Midbrain (tissue), 1 donor: Measurements from ENCODE around the gene STARD8.
"Not testable (repeated sequence)": the region's sequence is repeated elsewhere in the genome, so short reads cannot be mapped to it uniquely, and the experiment has no call there.

Experiments
- DNase-seq: peaks from one replicate; lab custom pipeline; 2025; lab: John Stamatoyannopoulos, UW

Gene STARD8

DNA sequence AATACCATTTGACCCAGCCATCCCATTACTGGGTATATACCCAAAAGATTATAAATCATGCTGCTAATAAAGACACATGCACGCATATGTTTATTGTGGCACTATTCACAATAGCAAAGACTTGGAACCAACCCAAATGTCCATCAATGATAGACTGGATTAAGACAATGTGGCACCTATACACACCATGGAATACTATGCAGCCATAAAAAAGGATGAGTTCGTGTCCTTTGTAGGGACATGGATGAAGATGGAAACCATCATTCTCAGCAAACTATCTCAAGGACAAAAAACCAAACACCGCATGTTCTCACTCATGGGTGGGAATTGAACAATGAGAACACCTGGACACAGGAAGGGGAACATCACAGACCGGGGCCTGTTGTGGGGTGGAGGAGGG lies 9.0 kb downstream of the STARD8 start:
- not testable (repeated sequence) for DNase-seq

DNA sequence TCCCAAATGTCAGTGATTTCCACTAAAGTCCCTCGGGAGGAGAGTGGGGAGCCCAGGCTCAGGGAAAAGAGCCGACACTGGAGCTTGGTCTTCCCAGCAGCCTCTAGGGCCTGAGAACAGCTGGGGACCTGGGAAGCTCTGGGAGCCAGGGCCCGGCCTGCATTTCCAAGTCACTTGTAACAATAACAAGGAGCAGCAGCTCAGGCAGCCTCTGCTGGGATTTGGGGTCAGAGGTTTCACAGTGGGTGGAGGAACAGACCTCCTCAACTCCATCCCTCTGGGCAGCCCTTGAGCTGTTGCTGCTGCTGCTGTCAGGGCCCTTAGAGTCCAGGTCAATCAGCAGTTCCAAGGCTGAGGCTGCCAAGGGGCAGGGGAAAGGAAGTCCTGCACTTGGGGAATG lies 11.1 kb downstream of the STARD8 start:
- no peak for DNase-seq

DNA sequence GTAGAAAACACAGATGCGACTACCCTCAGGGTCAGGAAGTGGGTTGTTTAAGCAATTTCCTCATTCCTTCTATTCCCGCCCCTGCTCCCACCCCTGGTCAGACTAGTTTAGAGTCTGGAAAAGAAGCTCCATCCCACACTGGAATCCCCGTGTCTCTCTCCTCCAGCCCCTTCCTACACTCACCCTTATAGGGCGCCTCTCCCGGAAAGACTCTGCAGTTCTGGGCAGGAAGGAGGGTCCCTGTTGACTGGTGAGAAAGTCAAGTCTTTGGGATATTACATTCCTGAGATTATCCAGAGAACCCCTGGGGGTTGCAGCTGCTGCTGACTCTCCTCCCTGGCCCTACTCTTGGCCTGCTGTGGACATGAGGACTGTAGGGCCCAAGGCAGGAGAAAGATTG lies 11.9 kb downstream of the STARD8 start:
- no peak for DNase-seq

DNA sequence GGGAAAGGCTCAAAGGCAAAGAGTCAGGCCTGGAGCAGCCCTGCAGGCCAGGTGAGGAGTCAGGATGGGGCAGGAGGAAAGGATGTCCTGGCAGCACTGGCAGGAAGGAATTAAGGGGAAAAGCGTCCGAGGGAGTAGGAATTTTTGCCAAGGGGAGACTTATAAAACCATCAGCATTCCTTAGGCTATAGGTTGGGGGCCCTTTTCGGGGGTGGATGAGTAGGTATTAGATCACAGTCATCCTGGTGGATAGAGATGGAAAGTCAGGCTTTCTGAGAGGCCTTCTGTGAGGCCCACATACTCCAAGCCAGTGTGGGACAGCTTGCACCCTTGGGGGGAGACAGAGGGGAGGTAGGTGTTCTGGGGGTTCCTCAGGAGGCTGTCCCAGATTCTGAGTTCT lies 12.3 kb downstream of the STARD8 start:
- no peak for DNase-seq

DNA sequence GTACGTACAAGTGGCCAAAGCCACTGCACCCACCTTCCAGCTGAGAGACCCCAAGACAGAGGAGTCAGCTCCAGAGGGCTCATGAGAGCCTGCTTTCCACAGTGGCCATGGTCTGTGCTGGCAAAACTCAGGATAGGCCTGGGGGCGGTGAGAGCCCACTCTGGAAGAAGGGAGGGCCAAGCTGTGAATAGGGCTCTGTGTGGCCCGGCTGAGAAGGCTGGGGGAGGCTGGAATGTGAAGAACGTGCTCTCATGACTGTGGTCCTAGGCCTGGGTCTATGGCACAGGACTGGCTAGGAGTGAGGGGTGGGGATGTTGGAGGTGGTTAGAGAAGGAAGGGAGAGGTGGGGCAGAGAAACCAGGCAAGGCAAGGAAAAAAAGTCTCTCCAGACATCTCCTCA lies 13.3 kb downstream of the STARD8 start:
- no peak for DNase-seq

DNA sequence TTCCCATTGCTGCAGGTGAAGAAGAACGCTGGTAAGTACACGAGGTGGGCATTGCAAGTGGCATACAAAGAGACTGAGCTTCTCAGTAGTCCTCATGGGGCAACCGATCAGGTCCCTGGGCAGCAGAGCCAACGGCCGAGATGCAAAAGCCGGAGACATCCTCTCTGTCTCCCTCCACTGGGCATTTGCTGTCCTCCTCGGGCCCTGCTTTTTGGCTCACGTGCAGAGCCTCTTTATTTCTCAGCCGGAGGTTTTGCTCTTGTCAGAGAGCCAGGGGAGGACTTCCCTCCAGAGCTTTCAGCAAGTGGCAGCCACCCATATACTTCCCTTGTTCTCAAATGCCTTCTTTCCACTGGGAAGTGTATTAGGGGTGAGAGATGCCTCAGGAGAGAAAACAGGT lies 18.0 kb downstream of the STARD8 start:
- DNase-seq = no peak

DNA sequence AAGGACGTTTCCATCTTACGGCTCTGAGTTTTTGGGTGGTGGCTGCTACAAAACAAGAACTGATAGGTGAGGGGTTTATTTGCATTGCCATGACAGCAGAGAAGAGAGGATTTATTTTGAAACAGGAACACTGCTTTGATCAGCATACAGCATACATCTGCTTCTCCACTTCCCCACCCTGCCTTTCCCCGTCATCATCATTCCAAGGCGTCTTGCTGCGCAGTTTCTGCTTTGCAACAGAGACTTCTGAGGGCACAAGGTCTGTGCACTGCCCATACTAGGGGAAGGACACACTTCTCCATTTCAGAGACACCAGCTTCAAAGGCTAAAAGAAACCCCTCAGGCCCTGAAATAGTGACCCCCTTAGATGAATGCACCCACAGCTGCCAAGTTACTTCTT lies 19.1 kb downstream of the STARD8 start:
- no peak for DNase-seq

DNA sequence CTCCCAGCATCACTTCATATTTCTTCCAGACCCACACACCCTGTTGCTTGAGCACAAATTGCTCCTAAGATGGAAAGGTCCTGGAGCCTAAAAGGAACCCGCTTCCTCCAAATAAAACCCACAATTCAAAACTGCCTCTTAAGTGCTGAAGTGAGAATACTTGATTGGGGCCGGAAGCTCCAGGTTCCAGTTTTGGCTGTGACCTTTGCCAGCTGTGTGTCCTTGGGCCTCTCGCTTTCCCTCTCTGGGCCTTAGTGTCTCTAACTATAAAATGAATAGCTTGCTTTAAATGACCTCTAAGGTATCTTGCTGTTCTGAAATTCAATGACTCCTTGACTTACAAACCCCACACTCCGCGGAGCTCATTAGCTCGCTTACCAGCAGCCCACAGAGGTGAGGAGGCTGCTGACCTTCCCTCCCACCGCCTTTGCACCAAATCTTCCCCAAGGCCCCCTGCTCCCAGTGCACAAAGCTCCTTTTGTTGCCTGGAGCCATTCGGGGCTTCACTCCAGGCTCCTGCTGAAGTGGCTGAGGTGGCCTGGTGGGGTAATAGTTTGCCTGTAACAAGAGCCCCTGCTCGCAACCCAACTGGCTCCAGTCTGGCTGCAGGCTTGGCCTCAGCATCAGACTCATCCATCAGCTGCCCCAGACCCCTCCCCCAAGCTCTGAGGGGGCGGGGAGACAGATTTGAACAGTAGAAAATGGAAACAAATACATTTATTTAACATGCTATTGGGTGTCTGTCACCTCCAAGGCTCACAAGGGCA lies 21.8 kb downstream of the STARD8 start:
- no peak for DNase-seq

DNA sequence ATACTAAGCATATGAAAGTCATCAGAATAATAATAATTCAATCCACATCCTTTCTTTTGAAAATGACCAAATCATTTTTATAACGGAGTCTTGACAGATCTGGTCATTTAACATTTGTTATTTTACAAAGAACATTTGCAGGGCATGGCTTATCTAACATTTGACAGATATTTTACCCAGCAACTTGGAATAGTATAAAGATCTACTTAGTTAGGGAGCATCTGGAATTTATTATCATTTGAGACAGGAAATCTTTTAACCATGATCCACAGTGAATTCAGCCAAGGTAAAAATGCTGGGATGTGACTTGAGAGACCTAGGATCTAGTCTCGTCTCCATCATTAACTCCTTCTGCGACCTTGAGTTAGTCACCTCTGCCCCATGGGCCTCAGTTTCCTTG lies 22.4 kb downstream of the STARD8 start:
- DNase-seq = no peak

DNA sequence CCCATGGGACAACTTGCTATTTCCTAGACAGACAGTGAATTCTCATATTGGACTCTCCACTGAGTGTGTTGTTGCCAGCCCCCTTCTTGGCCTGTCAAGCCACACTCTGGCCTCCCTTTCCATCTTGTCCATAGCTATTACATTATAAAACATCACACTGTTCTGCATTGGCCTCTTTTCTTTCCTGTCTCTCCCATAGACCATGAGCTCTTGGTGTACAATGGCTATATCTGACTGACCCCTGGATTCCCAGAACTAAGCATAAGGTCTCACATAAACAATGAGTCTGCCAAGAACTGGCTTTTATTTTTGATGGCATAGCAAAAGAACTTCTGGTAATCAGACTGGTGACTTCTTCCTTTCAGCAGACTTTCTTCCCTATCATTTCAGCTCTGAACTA lies 23.8 kb downstream of the STARD8 start:
- no peak for DNase-seq

DNA sequence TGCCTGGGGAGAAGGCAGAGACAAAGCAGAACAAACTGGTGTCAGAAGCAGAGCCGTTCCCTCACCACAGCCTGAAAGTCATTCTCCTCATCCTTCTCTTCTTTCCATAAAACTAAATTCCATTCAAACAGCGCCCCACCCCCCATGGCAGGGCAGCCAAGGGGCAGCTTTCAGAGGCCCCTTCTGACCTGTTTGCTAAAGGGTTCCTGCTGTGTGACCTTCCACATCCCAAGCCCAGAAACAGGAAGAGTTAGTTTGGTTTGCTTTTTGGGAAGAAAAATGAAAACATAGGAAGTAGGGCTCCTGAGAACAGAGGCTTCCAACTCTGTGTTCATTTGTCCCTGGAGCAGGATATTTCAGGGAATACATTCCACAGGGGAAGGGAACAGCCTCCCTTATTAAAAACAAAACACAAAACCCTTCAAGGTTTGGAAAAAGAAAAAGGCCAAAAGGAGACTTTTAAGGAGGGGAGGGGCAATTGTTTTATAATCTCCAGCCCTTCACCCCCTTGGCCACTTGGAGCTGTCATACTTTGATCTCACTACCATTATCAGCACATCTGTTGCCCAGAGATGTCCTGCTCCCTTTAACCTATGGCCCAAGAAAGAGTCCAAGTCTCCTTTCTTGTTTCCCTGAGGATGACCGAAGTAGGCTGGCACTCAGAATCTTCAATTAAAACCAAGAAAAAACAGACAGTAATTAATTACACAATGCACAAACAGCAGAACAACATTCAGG lies 25.3 kb downstream of the STARD8 start:
- DNase-seq = no peak

DNA sequence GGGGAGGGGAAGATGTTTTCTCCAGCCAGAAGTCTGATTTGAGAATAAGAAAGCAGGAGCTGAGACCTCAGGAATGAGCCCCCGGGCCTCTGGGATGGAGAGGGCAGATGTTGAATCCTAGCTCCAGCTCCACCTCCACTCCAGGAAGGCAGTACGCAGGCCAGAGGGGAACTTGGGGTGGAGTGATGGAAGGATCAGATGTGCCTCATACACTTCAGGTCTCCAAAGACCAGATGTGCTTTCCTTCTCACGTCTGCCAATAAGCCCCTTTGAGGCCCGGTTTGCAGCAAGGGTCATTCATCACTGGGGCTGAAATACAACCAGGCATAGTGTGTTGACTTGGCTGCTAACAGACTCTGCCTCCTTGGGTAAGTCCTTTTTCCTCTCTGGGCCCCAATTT lies 28.1 kb downstream of the STARD8 start:
- no peak for DNase-seq

DNA sequence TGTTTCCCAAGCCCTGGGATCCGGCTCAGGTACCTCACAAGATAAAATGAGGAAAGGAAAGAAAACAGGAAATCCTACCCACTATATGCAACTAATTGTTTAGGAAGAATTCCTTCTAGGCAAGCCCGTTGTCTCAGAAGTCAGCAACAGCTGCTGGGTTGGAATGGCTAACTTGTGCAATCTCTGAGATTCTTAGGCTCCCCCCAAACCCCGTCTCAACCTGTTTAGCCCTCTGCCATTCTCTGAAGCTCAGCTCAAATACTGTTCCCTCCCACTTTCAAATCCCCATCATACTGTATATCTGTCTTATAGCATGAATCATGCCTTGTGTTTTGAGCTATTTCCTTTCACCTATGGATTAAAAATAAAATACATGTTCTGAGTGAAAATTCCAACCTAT lies 28.9 kb downstream of the STARD8 start:
- DNase-seq = no peak

DNA sequence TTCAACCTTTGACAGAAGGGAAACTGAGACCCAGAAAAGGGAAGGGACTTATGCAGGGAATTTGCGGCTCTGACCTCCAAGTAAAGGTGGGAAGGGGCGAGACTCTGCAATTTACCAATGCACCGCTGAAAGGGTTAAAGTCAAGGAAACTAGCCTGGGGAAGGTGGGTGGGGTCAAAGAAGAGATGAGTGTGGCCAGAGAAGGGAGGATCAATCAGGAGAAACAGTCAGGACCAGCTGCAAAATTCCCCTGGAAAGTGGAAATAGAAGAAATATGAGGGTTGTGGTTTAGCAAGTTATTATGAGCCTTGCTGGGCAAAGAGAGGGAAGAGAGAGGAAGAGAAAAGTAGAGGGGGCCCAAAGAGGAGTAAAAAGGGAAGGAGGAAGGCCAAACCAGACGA lies 30.5 kb downstream of the STARD8 start:
- no peak for DNase-seq

DNA sequence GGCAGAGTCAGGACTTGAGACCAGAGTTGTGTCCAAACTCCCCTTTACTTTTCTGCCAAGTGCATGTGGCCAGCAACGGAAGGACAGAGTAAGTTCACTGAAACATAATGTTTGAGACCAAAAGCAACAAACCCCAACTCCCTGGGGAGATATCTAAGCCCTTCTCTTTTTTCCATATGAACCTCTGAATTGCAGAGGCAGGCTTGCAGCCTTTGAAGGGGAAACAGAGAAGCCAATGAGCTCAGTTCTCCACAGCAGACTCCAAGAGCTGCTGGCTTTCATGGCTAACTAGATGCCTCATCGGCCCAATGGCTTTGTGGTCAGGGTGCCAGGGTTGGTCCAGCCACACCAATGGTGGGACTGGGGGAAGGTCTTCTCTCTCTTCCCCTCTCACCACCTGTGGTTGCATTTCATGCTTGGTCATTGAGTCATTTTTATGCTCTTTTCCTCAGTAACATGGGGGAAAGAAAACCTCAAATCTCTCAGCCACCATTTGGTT lies 34.0 kb downstream of the STARD8 start:
- no peak for DNase-seq

DNA sequence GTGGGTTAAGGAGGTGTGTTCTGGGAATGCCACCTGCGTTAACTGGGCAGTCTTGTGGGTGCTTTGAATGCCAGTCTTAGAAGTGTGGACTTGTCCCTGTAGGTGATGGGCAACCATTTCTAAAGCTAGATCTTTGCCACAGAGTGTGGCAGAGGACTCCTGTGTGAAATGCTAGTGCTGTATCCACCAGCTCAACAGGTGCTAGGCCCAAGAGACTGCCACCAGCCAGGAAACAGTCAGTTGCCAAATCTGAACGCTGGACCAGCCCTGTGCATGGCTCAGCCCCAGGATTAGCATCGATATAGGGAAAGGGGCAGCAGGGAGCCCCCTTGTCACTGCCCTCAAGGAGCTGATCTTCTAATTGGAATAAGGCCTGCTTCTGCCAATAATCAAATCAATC lies 35.3 kb downstream of the STARD8 start:
- no peak for DNase-seq

DNA sequence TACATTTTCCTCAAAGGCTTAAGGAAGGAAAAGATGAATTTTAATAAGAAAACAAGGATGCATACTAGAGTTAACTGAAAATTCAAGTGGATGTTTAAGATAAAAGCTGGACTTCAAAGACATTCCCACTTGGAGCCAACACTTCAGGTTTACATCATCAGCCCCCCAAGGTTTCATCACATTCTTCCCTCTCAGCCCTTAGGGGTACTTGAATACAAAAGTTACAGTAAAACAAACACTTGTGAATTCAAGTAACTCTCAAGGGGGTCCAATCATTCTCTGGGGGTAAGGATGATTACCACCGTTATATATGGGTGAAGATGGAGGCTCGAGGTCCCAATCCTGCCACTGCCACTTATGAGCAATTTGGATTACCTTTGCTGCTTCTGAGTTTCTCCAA lies 36.1 kb downstream of the STARD8 start:
- no peak for DNase-seq

DNA sequence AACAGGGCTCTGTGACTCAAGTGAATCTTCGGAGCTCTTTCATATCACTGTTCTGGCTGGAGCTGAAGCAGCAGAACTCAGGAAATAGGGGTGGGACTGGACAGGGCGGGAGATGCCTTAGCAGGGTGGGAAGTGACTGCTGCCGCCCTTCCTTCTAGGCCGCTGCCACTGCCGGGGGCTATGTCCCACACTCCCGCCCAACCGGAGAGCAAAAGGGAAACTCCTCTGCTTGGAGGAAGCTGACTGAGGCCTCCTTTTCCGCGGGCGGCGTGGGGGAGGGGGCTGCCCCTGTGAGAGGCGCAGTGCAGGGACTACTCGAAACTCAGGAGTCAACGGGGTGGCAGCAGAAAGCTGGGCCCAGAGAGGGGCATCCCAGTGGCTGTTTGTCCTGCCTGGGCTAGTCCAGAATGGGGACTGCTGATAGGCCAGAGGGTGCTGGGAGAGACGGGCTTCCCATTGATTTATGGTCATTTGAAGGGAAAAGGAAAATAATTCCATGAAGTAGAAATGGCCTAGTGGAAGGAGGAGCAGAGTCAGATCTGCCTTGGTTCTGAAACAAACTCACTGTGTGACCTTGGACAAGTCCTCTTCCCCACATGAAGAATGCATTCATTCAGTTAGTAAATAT lies 36.9 kb downstream of the STARD8 start:
- no peak for DNase-seq

DNA sequence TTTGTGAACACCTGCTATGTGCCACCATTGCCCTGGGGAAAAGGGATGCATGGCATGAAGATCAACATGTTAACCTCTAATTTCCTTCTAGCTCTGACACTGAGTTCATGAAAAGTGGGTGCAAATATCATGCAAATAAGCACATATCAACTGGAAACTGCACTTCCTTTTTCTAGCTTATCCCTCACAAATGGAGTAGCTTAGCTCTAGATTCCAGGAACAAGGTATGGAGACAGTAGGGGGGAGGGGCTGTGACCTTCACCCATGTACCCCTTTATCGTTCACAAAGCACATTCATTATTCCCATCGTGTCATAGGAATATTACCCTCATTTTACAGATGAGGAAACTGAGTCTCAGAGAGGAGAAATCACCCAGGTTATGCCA lies 37.4 kb downstream of the STARD8 start:
- DNase-seq = no peak

DNA sequence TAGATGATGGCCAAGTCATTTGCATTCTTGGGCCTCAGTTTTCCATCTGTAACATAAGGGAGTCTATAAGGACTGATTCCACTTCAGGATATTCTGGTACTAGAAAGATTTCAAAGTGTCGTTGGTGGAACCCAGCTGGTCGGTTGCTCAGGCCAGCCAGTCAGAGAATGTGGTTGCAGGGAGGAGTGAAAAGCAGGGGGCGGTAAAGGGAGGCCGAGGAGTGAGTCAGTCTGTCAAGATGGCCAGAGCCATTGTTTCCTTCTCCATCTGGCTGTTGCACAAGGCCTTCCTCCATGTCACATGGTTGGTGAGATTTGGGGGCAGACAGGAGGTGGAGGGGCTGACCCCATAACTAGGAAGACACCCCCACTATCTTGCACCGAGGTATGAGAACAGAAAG lies 38.2 kb downstream of the STARD8 start:
- DNase-seq = no peak

DNA sequence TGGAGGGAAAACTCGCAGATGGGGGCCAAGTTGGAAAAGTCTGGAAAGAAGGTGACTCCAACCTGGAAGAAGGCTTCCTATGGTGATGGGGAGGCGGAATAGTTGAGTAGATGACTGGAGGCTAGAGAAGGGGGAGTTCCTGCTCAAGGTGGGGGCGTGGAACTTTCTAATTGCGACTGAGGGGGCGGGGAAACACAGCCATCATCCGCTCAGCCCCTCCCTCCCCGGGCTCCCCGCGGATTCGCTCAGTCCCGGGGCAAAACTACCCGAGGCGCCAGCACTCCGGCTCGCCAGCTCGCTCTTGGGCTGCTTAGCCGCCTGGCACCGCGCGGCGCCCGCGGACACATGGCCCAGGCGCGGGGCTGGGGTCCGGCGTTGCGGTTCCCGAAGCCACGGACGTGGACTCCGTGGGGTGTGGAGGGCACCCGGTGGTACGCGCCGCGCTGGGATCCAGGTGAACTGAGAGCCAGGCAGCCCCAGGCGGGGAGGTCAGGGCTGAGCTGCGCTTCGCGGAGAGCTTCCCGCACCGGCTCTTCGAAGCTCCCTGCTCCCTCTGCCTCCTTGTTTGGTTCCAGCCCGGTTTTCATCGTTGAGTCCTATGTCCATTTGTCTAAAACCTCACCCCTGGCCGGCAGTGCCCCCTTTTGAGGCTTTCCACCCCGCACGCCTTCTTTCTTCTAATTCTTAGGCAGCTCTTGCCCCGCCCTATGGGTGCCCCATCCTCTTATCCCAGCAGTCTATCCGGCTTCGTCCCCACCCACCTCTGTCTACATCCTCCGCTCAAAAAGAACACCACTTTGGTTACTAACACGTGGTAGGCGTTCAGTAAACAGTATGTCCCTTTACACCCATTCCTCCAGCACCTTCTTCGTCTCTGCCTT lies 38.9 kb downstream of the STARD8 start:
- DNase-seq = no peak

DNA sequence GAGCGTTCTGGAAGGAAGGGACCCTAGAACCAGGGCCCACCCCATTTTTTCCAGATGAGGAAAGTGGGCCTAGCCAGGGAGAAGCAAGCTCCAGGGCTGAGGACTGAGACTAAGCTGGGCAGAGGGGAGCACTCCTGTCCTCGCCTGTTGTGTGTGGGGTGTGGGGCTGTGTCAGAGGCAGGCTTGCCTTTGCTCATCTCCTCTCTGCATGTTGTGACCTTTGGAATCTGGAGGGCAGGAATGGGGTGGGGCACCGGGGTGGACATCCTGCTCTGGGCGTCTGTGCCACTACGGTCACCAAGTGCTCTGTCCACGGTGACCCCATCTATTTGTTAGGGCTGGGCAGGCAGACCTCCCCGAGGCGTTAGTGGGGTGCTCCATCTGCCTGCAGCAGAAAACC lies 41.5 kb downstream of the STARD8 start:
- not testable (repeated sequence) for DNase-seq
